Astrocyte (in vitro differentiated cells and primary cell): ENCODE data around the gene AUTS2. TPM values are rescaled to one million over a fixed set of nuclear protein-coding genes. Genes with fewer than 3 reads are reported as not detected.

Experiments used
- DNase-seq: peaks from one replicate; pipeline ENCODE4 v3.0.0-alpha.2; 2010; ENCODE audit warnings: low read depth
- FAIRE-seq: peaks from 2 replicates; lab custom pipeline; 2011; peaks lifted over from hg19 to GRCh38; lab: Jason Lieb, UNC
- H2AFZ ChIP-seq: 2 replicates; pipeline ENCODE4 v1.6.0; 2012; ENCODE audit warnings: low read depth, low read length, inconsistent platforms
- H3K27ac ChIP-seq: 2 replicates; pipeline ENCODE4 v1.5.1; 2011; ENCODE audit warnings: low read depth, low read length, inconsistent platforms
- H3K27me3 ChIP-seq: 2 replicates; pipeline ENCODE4 v1.6.0; 2011; ENCODE audit warnings: low read length, inconsistent platforms; ENCODE audit not compliant: insufficient read depth
- H3K36me3 ChIP-seq: 2 replicates; pipeline ENCODE4 v1.5.1; 2011; ENCODE audit warnings: low read length, inconsistent platforms; ENCODE audit not compliant: insufficient read depth
- H3K4me1 ChIP-seq: 2 replicates; pipeline ENCODE4 v1.5.1; 2011; ENCODE audit warnings: low read length, inconsistent platforms; ENCODE audit not compliant: insufficient read depth
- H3K4me2 ChIP-seq: 2 replicates; pipeline ENCODE4 v1.6.0; 2012; ENCODE audit warnings: low read length, inconsistent platforms
- H3K4me3 ChIP-seq: 2 replicates; pipeline ENCODE4 v1.5.1; 2011; ENCODE audit warnings: low read depth, mild to moderate bottlenecking, low read length, inconsistent platforms; ENCODE audit not compliant: insufficient read depth
- H3K79me2 ChIP-seq: 2 replicates; pipeline ENCODE4 v1.6.0; 2012; ENCODE audit warnings: mild to moderate bottlenecking, low read length, inconsistent platforms; ENCODE audit not compliant: insufficient read depth
- H3K9ac ChIP-seq: 2 replicates; pipeline ENCODE4 v1.6.0; 2012; ENCODE audit warnings: mild to moderate bottlenecking, low read length, inconsistent platforms
- H3K9me3 ChIP-seq: 2 replicates; pipeline ENCODE4 v1.5.1; 2012; ENCODE audit warnings: low read depth, mild to moderate bottlenecking, low read length, inconsistent platforms; ENCODE audit not compliant: insufficient read depth
- H4K20me1 ChIP-seq: 2 replicates; pipeline ENCODE4 v1.6.0; 2012; ENCODE audit warnings: low read length, inconsistent platforms; ENCODE audit not compliant: insufficient read depth
- H3K27ac Mint-ChIP-seq: one replicate; pipeline ENCODE4 v1.8.0; 2021; ENCODE audit warnings: mild to moderate bottlenecking, mixed read lengths; ENCODE audit not compliant: unreplicated experiment
- H3K27me3 Mint-ChIP-seq: one replicate; pipeline ENCODE4 v1.8.0; 2021; ENCODE audit warnings: low read depth, mixed read lengths; ENCODE audit not compliant: unreplicated experiment
- H3K36me3 Mint-ChIP-seq: one replicate; pipeline ENCODE4 v1.8.0; 2021; ENCODE audit warnings: low read depth, mixed read lengths; ENCODE audit not compliant: unreplicated experiment
- H3K4me1 Mint-ChIP-seq: one replicate; pipeline ENCODE4 v1.8.0; 2021; ENCODE audit warnings: low read depth, mixed read lengths; ENCODE audit not compliant: unreplicated experiment
- H3K4me3 Mint-ChIP-seq: one replicate; pipeline ENCODE4 v1.8.0; 2021; ENCODE audit warnings: mild to moderate bottlenecking, moderate library complexity, mixed read lengths; ENCODE audit not compliant: unreplicated experiment
- H3K9me3 Mint-ChIP-seq: one replicate; pipeline ENCODE4 v1.8.0; 2021; ENCODE audit warnings: mild to moderate bottlenecking, mixed read lengths; ENCODE audit not compliant: unreplicated experiment
- CTCF ChIP-seq: IDR thresholded peaks from 2 replicates; pipeline ENCODE4 v1.5.1; 2011; ENCODE audit warnings: low read depth, mild to moderate bottlenecking, inconsistent platforms, low read length, moderate library complexity; ENCODE audit not compliant: insufficient read depth
- EZH2 ChIP-seq: IDR thresholded peaks from 2 replicates; pipeline ENCODE4 v1.6.1; 2012; ENCODE audit warnings: mild to moderate bottlenecking, low read length, inconsistent platforms; ENCODE audit not compliant: insufficient read depth
- total RNA-seq: library from RNA; stranded (reverse); gene quantifications from 2 replicates; pipeline ENCODE4 v1.2.1, GENCODE V29; 2021

AUTS2 gene
- total RNA-seq, 1 donor from 2014 or later = 73.2 TPM

DNA sequence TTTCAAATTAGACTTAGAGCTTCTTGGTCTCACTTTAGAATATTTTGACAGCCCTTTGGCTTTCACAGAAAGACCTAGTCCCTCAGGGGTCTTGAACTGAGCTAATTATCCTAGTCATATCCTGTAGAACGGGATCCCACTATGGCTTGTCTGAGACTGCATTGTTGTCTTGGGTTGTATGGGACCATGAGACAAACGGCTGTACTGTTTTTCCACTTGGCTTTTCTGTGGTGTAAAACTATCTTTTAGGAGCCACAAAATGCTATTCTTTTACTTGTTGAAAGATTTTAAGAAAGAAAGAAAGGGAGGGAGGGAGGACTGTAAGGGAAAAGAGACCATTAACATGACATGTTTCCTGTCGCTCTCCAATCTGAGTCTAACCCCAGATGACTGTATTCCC lies 432.5 kb downstream of the AUTS2 start:
- Mint-ChIP-seq H3K27me3 (no peaks in the 10 kb centered on the region), H3K4me3 (no peak overlapping the region), H3K27ac (no peak overlapping the region), H3K4me1 (peaks cover 11% of the 10 kb centered on the region), H3K36me3 (no peaks in the 10 kb centered on the region), H3K9me3 (no peaks in the 10 kb centered on the region)
- Histone ChIP-seq H3K79me2 (no peaks in the 10 kb centered on the region), H3K9me3 (no peaks in the 10 kb centered on the region), H3K9ac (no peak overlapping the region), H3K27me3 (no peaks in the 10 kb centered on the region), H3K27ac (no peak overlapping the region), H3K4me3 (no peak overlapping the region), H3K36me3 (no peaks in the 10 kb centered on the region), H3K4me1 (no peaks in the 10 kb centered on the region), H4K20me1 (peaks cover 23% of the 10 kb centered on the region), H3K4me2 (no peak overlapping the region), H2AFZ (no peak overlapping the region)
- DNase-seq = no peak
- TF ChIP-seq EZH2 = no peak
- FAIRE-seq = no peak

- Histone ChIP-seq H4K20me1 (peaks cover 18% of the 10 kb centered on the region), H2AFZ (no peak overlapping the region), H3K9me3 (no peaks in the 10 kb centered on the region), H3K27me3 (no peaks in the 10 kb centered on the region), H3K4me1 (no peaks in the 10 kb centered on the region), H3K9ac (no peak overlapping the region), H3K79me2 (no peaks in the 10 kb centered on the region), H3K36me3 (no peaks in the 10 kb centered on the region), H3K27ac (no peak overlapping the region), H3K4me3 (no peak overlapping the region), H3K4me2 (no peak overlapping the region)
- Mint-ChIP-seq H3K4me3 (no peak overlapping the region), H3K4me1 (peaks cover 12% of the 10 kb centered on the region), H3K36me3 (no peaks in the 10 kb centered on the region), H3K27me3 (no peaks in the 10 kb centered on the region), H3K9me3 (no peaks in the 10 kb centered on the region), H3K27ac (no peak overlapping the region)
- DNase-seq (no peak), FAIRE-seq (no peak)
- no peak for TF ChIP-seq CTCF
- no peak for TF ChIP-seq EZH2
These were observed 433.0 kb downstream of the AUTS2 start for GRCh38 chr7:70031245-70031644.

- Histone ChIP-seq H3K27me3 (no peaks in the 10 kb centered on the region), H3K79me2 (no peaks in the 10 kb centered on the region), H3K4me2 (no peak overlapping the region), H3K4me3 (no peak overlapping the region), H3K36me3 (no peaks in the 10 kb centered on the region), H3K27ac (no peak overlapping the region), H3K9ac (no peak overlapping the region), H3K4me1 (no peaks in the 10 kb centered on the region), H2AFZ (no peak overlapping the region), H4K20me1 (peaks cover 19% of the 10 kb centered on the region), H3K9me3 (no peaks in the 10 kb centered on the region)
- no peak overlapping the region for H3K4me3 Mint-ChIP-seq
- H3K27me3 Mint-ChIP-seq = no peaks in the 10 kb centered on the region
- TF ChIP-seq EZH2 (no peak), CTCF (no peak)
- H3K9me3 Mint-ChIP-seq = no peaks in the 10 kb centered on the region
- H3K27ac Mint-ChIP-seq = no peak overlapping the region
- H3K4me1 Mint-ChIP-seq = peaks cover 20% of the 10 kb centered on the region
- DNase-seq = no peak
- FAIRE-seq = no peak
- H3K36me3 Mint-ChIP-seq = no peaks in the 10 kb centered on the region
These were observed 434.4 kb downstream of the AUTS2 start for GRCh38 chr7:70032649-70033048.
